ENCODE data around the gene DCTD.

DNA sequence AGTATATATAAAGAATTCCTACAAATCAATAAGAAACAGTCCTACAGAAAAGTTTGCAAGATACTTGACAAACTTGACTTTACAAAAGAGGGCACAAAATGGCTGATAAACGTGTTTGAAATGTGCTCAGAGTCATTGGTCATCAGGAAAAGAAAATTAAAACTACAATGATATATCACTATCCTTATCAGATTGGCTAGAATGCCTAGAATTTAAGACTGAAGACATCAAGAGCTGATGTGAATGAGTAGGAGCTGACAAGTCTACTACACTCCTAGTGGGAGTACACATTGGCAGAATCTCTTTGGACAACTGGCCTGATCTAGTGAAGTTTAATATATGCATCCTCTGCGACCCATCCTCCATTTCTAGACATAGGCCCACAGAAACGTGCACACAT lies 10.3 kb upstream of the DCTD start:
- TF ChIP-seq, protein P1, sequence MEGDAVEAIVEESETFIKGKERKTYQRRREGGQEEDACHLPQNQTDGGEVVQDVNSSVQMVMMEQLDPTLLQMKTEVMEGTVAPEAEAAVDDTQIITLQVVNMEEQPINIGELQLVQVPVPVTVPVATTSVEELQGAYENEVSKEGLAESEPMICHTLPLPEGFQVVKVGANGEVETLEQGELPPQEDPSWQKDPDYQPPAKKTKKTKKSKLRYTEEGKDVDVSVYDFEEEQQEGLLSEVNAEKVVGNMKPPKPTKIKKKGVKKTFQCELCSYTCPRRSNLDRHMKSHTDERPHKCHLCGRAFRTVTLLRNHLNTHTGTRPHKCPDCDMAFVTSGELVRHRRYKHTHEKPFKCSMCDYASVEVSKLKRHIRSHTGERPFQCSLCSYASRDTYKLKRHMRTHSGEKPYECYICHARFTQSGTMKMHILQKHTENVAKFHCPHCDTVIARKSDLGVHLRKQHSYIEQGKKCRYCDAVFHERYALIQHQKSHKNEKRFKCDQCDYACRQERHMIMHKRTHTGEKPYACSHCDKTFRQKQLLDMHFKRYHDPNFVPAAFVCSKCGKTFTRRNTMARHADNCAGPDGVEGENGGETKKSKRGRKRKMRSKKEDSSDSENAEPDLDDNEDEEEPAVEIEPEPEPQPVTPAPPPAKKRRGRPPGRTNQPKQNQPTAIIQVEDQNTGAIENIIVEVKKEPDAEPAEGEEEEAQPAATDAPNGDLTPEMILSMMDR (conservative IDR thresholded peaks at IDR 0.05 in 1 of 2, IDR thresholded peaks at IDR 0.05 in 1 of 2; ENCODE audit: low read depth in 1 of 2, low read length in 2 of 2), result no peak
- no peak for TF ChIP-seq EZH2 (IDR thresholded peaks at IDR 0.05; ENCODE audit: low read length, missing control alignments)

Measured in fibroblast of lung (primary cell).